ENCODE data around the gene TRNAU1AP. TPM values are rescaled to one million over a fixed set of nuclear protein-coding genes. Genes with fewer than 3 reads are reported as not detected.
"Not testable (repeated sequence)": the region's sequence is repeated elsewhere in the genome, so short reads cannot be mapped to it uniquely, and the experiment has no call there.

TRNAU1AP gene
- total RNA-seq, 1 donor from 2014 or later, result 15.1 TPM

DNA sequence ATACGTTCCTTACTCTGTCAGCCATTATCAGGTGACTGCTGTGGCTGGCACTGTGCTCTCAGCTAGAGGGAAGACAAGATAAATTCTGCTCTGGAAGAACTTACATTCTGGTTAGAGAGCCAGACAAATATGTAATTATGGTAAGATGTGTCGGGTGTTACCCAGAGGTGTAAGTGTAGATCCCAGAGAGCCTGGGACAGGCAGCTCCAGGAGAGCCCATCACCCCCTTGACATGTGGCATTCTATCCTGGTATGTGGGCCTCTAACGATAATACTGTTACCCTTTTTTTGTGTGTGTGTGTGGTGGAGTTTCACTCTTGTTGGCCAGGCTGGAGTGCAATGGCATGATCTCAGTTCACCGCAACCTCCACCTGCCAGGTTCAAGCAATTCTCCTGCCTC lies 19.0 kb downstream of the TRNAU1AP start:
- no peak overlapping the region for H3K4me3 ChIP-seq (ENCODE audit: low read length in 3 of 3)
- no peaks in the 10 kb centered on the region for H3K9me3 ChIP-seq (ENCODE audit: control insufficient read depth in 3 of 3, low read length in 3 of 3)
- no peak overlapping the region for H3K9ac ChIP-seq (ENCODE audit: low read depth in 1 of 3, low read length in 3 of 3)
- no peaks in the 10 kb centered on the region for H3K4me1 ChIP-seq (ENCODE audit: control insufficient read depth in 3 of 3, insufficient read depth in 3 of 3, low read length in 3 of 3)
- peaks cover 26 to 49% (median 44%) of the 10 kb centered on the region in 3 donors for H3K36me3 ChIP-seq (ENCODE audit: control insufficient read depth in 3 of 3, insufficient read depth in 3 of 3, low read length in 3 of 3)
- no peaks in the 10 kb centered on the region for H3K27me3 ChIP-seq (ENCODE audit: control insufficient read depth in 3 of 3, insufficient read depth in 3 of 3, low read length in 3 of 3)
- H3K27ac ChIP-seq (ENCODE audit: low read depth, low read length), result no peak overlapping the region

DNA sequence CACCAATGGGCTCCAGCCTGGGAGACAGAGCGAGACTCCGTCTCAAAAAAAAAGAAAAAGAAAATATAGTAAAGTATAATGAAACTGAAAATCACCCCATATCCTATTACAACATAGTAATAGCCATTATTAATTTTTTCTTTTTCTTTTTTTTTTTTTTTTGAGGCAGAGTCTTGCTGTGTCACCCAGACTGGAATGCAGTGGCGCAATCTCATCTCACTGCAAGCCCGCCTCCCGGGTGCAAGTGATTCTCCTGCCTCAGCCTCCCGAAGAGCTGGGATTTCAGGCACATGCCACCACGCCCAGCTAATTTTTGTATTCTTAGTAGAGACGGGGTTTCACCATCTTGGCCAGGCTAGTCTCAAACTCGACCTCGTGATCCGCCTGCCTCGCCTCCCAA lies 20.0 kb downstream of the TRNAU1AP start:
- not testable (repeated sequence) for H3K27me3 ChIP-seq (ENCODE audit: control insufficient read depth in 3 of 3, insufficient read depth in 3 of 3, low read length in 3 of 3); H3K4me1 ChIP-seq (ENCODE audit: control insufficient read depth in 3 of 3, insufficient read depth in 3 of 3, low read length in 3 of 3); H3K9ac ChIP-seq (ENCODE audit: low read depth in 1 of 3, low read length in 3 of 3); H3K4me3 ChIP-seq (ENCODE audit: low read length in 3 of 3); H3K9me3 ChIP-seq (ENCODE audit: control insufficient read depth in 3 of 3, low read length in 3 of 3); H3K27ac ChIP-seq (ENCODE audit: low read depth, low read length)
- peaks cover 30 to 48% (median 45%) of the 10 kb centered on the region in 3 donors for H3K36me3 ChIP-seq (ENCODE audit: control insufficient read depth in 3 of 3, insufficient read depth in 3 of 3, low read length in 3 of 3)

DNA sequence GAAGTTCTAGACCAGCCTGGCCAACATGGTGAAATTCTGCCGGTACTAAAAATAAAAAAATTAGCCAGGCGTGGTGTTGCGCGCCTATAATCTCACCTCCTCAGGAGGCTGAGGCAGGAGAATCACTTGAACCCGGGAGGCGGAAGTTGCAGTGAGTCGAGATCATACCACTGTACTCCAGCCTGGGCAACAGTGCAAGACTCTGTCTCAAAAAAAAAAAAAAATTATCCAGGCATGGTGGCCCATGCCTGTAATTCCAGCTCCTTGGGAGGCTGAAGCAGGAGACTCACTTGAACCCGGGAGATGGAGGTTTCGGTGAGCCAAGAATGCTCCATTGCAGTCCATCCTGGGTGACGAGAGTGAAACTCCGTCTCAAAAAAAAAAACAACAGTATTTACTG lies 20.7 kb downstream of the TRNAU1AP start:
- peaks cover 26 to 48% (median 46%) of the 10 kb centered on the region in 3 donors for H3K36me3 ChIP-seq (ENCODE audit: control insufficient read depth in 3 of 3, insufficient read depth in 3 of 3, low read length in 3 of 3)
- H3K4me1 ChIP-seq (ENCODE audit: control insufficient read depth in 3 of 3, insufficient read depth in 3 of 3, low read length in 3 of 3), result no peaks in the 10 kb centered on the region
- H3K4me3 ChIP-seq (ENCODE audit: low read length in 3 of 3), result no peak overlapping the region
- no peaks in the 10 kb centered on the region for H3K9me3 ChIP-seq (ENCODE audit: control insufficient read depth in 3 of 3, low read length in 3 of 3)
- H3K27ac ChIP-seq (ENCODE audit: low read depth, low read length), result no peak overlapping the region
- H3K27me3 ChIP-seq (ENCODE audit: control insufficient read depth in 3 of 3, insufficient read depth in 3 of 3, low read length in 3 of 3), result no peaks in the 10 kb centered on the region
- no peak overlapping the region for H3K9ac ChIP-seq (ENCODE audit: low read depth in 1 of 3, low read length in 3 of 3)

DNA sequence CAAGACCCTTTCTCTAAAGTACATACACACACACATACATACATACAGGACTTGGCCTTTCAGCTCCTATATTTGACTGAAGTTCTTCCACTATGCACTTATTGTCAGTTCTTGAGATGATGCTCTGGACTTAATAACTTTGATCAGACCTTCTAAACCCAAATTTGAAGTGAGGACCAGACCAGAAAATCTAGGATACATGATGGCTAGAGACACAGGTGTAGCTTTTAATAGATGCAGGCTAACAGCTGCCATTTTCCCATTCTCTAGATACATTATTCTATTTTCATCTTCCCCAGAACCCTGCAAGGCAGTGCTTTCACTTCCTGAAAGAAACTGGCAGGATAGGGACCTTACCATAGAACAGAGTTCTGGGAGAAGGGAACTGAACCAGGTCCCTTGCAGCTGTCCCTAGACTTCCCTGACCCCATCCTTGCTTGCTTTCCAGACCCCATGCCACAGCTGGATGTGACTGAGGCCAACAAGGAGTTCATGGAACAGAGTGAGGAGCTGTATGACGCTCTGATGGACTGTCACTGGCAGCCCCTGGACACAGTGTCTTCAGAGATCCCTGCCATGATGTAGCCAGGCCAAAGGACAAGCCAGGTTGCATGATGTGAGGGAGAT lies 24.3 kb downstream of the TRNAU1AP start:
- Histone ChIP-seq H3K9me3 (ENCODE audit: control insufficient read depth in 3 of 3, low read length in 3 of 3) (no peaks in the 10 kb centered on the region), H3K27me3 (ENCODE audit: control insufficient read depth in 3 of 3, insufficient read depth in 3 of 3, low read length in 3 of 3) (no peaks in the 10 kb centered on the region), H3K4me3 (ENCODE audit: low read length in 3 of 3) (no peak overlapping the region), H3K36me3 (ENCODE audit: control insufficient read depth in 3 of 3, insufficient read depth in 3 of 3, low read length in 3 of 3) (peaks cover 24 to 46% (median 39%) of the 10 kb centered on the region in 3 donors), H3K27ac (ENCODE audit: low read depth, low read length) (no peak overlapping the region), H3K4me1 (ENCODE audit: control insufficient read depth in 3 of 3, insufficient read depth in 3 of 3, low read length in 3 of 3) (peaks cover 15 to 23% (median 15%) of the 10 kb centered on the region in 3 donors), H3K9ac (ENCODE audit: low read depth in 1 of 3, low read length in 3 of 3) (no peak overlapping the region)

DNA sequence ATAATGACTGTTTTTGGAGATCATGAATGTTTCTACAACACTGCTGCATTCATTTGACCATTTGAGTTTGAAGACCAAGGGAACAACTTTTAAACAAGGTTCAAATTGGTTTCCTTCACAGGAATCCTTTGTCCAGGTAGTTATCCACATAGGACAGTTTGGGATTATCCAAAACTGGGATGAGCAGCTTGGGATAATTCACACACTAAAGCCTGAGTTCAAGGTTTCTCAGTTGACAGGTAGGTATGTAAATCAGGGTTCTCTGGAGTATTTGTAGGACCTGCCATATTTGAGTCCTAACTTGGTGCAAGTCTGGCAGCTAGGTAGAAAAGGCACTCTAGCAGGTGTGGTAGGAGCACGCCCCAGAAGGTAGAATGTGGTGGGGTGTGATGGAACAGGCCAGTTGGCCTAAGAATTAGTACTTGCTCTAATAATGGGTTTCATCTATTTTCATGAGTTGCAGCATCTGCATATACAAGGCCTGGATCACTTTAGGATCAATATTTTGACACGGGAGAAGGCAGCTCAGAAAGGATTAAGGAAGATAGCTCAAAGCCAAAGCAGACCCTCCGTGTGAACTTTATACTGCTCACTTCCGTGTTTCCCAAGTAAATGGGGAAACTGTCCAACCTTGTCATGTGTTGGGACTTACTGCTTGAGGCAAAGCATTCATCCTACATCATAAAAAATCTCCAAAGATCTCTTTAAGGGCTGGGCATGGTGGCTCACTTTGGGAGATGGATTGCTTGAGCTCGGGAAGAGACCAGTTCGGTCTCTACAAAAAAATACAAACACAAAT lies 25.1 kb downstream of the TRNAU1AP start:
- Histone ChIP-seq H3K27ac (ENCODE audit: low read depth, low read length) (no peak overlapping the region), H3K4me3 (ENCODE audit: low read length in 3 of 3) (no peak overlapping the region), H3K27me3 (ENCODE audit: control insufficient read depth in 3 of 3, insufficient read depth in 3 of 3, low read length in 3 of 3) (no peaks in the 10 kb centered on the region), H3K36me3 (ENCODE audit: control insufficient read depth in 3 of 3, insufficient read depth in 3 of 3, low read length in 3 of 3) (peaks cover 24 to 45% (median 39%) of the 10 kb centered on the region in 3 donors), H3K9ac (ENCODE audit: low read depth in 1 of 3, low read length in 3 of 3) (no peak overlapping the region), H3K9me3 (ENCODE audit: control insufficient read depth in 3 of 3, low read length in 3 of 3) (no peaks in the 10 kb centered on the region), H3K4me1 (ENCODE audit: control insufficient read depth in 3 of 3, insufficient read depth in 3 of 3, low read length in 3 of 3) (peaks cover 15 to 27% (median 19%) of the 10 kb centered on the region in 3 donors)

DNA sequence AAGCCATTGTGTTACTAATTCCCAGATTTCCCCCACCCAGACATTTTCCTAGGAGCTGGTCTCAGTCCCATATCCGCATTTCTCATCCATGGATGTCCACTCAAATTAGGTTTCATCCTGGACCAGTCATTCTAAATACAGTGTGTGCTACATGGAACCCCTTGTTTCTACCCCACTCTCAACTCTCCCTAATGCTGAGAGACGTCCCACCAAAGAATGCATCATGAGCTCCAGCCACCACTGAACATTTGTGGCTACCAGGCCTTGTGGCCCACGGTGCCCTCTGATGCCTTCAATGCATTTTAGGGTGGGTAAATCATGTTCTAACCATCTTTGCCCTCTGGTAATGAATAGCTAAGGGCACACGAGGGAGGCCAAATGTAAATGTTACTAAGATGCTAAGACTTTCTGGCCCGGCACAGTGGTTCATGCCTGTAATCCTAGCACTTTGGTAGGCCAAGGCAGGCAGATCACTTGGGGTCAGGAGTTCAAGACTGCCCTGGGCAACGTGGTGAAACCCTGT lies 25.9 kb downstream of the TRNAU1AP start:
- no peaks in the 10 kb centered on the region for H3K9me3 ChIP-seq (ENCODE audit: control insufficient read depth in 3 of 3, low read length in 3 of 3)
- H3K36me3 ChIP-seq (ENCODE audit: control insufficient read depth in 3 of 3, insufficient read depth in 3 of 3, low read length in 3 of 3), result peaks cover 24 to 45% (median 39%) of the 10 kb centered on the region in 3 donors
- H3K9ac ChIP-seq (ENCODE audit: low read depth in 1 of 3, low read length in 3 of 3), result no peak overlapping the region

DNA sequence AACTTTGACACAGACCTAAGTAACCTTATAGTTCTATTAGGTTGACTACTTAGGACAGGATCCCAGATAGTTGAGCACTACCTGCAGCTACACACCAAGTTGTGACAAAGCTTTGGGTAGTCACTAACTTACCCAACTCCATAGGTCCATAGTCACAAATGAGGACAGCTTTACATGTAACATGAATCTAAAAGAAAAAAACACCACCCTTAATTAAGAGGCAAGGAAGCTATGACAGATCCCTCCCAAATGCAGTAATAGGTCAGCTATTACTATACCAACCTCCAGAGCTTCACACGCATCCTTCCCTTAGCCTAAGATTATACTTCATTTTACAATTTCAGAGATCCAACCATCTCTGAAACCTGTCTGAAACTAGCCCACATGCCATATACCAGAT lies 26.5 kb downstream of the TRNAU1AP start:
- Histone ChIP-seq H3K27me3 (ENCODE audit: control insufficient read depth in 3 of 3, insufficient read depth in 3 of 3, low read length in 3 of 3) (no peaks in the 10 kb centered on the region), H3K4me3 (ENCODE audit: low read length in 3 of 3) (no peak overlapping the region), H3K36me3 (ENCODE audit: control insufficient read depth in 3 of 3, insufficient read depth in 3 of 3, low read length in 3 of 3) (peaks cover 22 to 42% (median 37%) of the 10 kb centered on the region in 3 donors), H3K4me1 (ENCODE audit: control insufficient read depth in 3 of 3, insufficient read depth in 3 of 3, low read length in 3 of 3) (peaks cover 15 to 27% (median 19%) of the 10 kb centered on the region in 3 donors), H3K9me3 (ENCODE audit: control insufficient read depth in 3 of 3, low read length in 3 of 3) (no peaks in the 10 kb centered on the region), H3K27ac (ENCODE audit: low read depth, low read length) (no peak overlapping the region), H3K9ac (ENCODE audit: low read depth in 1 of 3, low read length in 3 of 3) (peak overlapping the region in 1 of 3 donors; percentile 34)

More for the DNA sequence above, 25.9 kb downstream of the TRNAU1AP start:
- peaks cover 15 to 27% (median 19%) of the 10 kb centered on the region in 3 donors for H3K4me1 ChIP-seq (ENCODE audit: control insufficient read depth in 3 of 3, insufficient read depth in 3 of 3, low read length in 3 of 3)
- H3K4me3 ChIP-seq (ENCODE audit: low read length in 3 of 3), result no peak overlapping the region
- no peak overlapping the region for H3K27ac ChIP-seq (ENCODE audit: low read depth, low read length)
- no peaks in the 10 kb centered on the region for H3K27me3 ChIP-seq (ENCODE audit: control insufficient read depth in 3 of 3, insufficient read depth in 3 of 3, low read length in 3 of 3)

DNA sequence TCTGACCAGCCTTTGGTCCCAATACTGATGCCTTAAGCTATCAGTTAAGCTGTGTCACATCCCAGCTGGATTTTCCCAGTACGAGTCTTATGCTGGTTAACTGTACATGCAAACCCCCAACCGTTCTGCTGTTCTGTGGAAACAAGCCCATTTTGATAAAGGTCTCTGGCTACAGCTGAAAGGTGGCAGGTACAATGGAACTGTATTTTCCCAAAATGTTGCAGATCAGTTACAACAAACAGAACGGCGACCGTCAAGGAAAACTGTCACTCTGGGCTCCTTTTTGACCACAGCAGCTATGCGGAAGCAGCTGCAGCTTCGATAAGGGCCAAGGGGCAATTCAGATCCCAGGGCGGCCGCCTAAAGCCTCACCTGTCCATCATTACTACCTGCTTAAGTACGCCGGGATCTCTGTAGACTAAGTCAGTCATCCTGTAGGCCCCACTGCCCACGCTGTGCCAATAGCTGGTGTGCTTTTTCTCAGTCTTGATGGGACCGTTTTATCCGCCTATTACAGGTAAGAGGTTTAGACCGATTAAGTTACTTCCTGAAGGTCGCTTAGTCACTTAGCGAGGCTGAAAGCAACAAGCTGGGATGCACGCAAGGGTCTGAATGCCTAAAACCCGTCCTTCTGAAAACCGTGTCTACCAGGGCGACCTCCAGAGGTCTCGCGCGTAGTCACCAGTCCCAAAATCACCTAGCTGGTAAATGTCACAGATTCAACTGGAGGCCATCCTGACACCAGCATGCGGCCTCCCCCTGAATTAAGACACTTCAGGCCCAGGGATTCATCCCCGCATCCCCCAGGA lies 28.0 kb downstream of the TRNAU1AP start:
- Histone ChIP-seq H3K27ac (ENCODE audit: low read depth, low read length) (peak overlapping the region; percentile 87), H3K9me3 (ENCODE audit: control insufficient read depth in 3 of 3, low read length in 3 of 3) (no peaks in the 10 kb centered on the region), H3K9ac (ENCODE audit: low read depth in 1 of 3, low read length in 3 of 3) (peak overlapping the region; percentile 92 to 94 (median 93)), H3K36me3 (ENCODE audit: control insufficient read depth in 3 of 3, insufficient read depth in 3 of 3, low read length in 3 of 3) (peaks cover 21 to 37% (median 32%) of the 10 kb centered on the region in 3 donors), H3K27me3 (ENCODE audit: control insufficient read depth in 3 of 3, insufficient read depth in 3 of 3, low read length in 3 of 3) (no peaks in the 10 kb centered on the region), H3K4me1 (ENCODE audit: control insufficient read depth in 3 of 3, insufficient read depth in 3 of 3, low read length in 3 of 3) (peaks cover 15 to 27% (median 19%) of the 10 kb centered on the region in 3 donors), H3K4me3 (ENCODE audit: low read length in 3 of 3) (peak overlapping the region; percentile 86 to 98 (median 92))

DNA sequence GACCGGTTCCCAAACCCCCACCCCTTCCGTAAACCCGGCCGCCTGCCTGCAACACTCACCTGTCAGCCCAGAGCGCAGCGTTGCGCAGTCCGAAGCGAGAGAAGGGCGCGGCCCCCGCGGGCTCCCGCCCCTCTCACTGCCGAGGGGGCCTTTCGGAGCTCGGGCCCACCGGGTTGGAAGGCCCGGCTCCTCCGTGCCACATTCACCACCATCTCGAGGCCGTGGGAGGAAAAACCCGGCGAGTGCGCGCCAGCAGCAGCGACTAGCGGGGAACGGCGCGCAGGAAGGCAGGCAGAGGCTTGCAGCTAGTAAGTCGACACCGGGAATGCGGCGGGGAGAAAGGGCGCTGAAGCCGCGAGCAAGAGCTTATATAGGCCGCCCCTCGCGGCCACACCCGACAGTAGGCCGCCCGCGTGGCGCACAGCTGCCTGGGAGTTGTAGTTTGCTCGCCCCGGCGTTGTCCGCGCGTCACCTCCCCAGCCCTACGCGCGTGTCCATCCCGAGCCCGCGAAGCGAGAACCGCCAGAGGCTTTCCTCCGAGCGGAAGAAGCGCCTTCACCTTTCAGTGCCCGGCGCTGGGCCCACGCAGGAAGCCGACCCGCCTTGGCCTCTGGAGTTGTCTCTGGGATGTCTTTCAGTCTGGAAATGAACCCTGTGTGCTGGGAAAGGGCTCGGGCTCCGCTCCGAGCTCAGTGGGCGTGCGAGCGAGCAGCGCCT lies 28.8 kb downstream of the TRNAU1AP start:
- Histone ChIP-seq H3K27ac (ENCODE audit: low read depth, low read length) (peak overlapping the region; percentile 87), H3K4me3 (ENCODE audit: low read length in 3 of 3) (peak overlapping the region; percentile 86 to 98 (median 92)), H3K27me3 (ENCODE audit: control insufficient read depth in 3 of 3, insufficient read depth in 3 of 3, low read length in 3 of 3) (no peaks in the 10 kb centered on the region), H3K36me3 (ENCODE audit: control insufficient read depth in 3 of 3, insufficient read depth in 3 of 3, low read length in 3 of 3) (peaks cover 21 to 37% (median 31%) of the 10 kb centered on the region in 3 donors), H3K9ac (ENCODE audit: low read depth in 1 of 3, low read length in 3 of 3) (peak overlapping the region; percentile 92 to 94 (median 93)), H3K4me1 (ENCODE audit: control insufficient read depth in 3 of 3, insufficient read depth in 3 of 3, low read length in 3 of 3) (peaks cover 15 to 27% (median 19%) of the 10 kb centered on the region in 3 donors), H3K9me3 (ENCODE audit: control insufficient read depth in 3 of 3, low read length in 3 of 3) (no peaks in the 10 kb centered on the region)
